Neural crest cell (in vitro differentiated cells): Measurements from ENCODE around the gene ARPIN. TPM values are rescaled to one million over a fixed set of nuclear protein-coding genes. Genes with fewer than 3 reads are reported as not detected.
"Not testable (repeated sequence)": the region's sequence is repeated elsewhere in the genome, so short reads cannot be mapped to it uniquely, and the experiment has no call there.

Experiments used
- DNase-seq: peaks from one replicate; pipeline ENCODE4 v3.0.0; 2021; ENCODE audit warnings: low read depth, mixed read lengths, low spot score
- H3K27ac Mint-ChIP-seq: one replicate; pipeline ENCODE4 v1.8.0; 2021; ENCODE audit warnings: mild to moderate bottlenecking, mixed read lengths; ENCODE audit not compliant: unreplicated experiment
- H3K27me3 Mint-ChIP-seq: 2 replicates; pipeline ENCODE4 v1.8.0; 2021; ENCODE audit warnings: low read depth, mild to moderate bottlenecking, mixed read lengths
- H3K36me3 Mint-ChIP-seq: 2 replicates; pipeline ENCODE4 v1.8.0; 2021; ENCODE audit warnings: low read depth, mild to moderate bottlenecking, mixed read lengths
- H3K4me1 Mint-ChIP-seq: 2 replicates; pipeline ENCODE4 v1.8.0; 2021; ENCODE audit warnings: mixed read lengths
- H3K4me3 Mint-ChIP-seq: one replicate; pipeline ENCODE4 v1.8.0; 2021; ENCODE audit warnings: mild to moderate bottlenecking, mixed read lengths
- H3K9me3 Mint-ChIP-seq: 2 replicates; pipeline ENCODE4 v1.8.0; 2021; ENCODE audit warnings: mixed read lengths
- total RNA-seq: library from RNA; stranded (reverse); gene quantifications from 2 replicates; pipeline ENCODE4 v1.2.1, GENCODE V29; 2021
- TF ChIP-seq, protein P1 (sequence below): fragments of 200-600 bp; sonication (generic); conservative IDR thresholded peaks from 2 replicates; pipeline ENCODE4 v1.5.0; 2021; ENCODE audit warnings: antibody characterized with exemption, mild to moderate bottlenecking

Gene ARPIN
- total RNA-seq, 1 donor from 2014 or later: 26.0 TPM

DNA sequence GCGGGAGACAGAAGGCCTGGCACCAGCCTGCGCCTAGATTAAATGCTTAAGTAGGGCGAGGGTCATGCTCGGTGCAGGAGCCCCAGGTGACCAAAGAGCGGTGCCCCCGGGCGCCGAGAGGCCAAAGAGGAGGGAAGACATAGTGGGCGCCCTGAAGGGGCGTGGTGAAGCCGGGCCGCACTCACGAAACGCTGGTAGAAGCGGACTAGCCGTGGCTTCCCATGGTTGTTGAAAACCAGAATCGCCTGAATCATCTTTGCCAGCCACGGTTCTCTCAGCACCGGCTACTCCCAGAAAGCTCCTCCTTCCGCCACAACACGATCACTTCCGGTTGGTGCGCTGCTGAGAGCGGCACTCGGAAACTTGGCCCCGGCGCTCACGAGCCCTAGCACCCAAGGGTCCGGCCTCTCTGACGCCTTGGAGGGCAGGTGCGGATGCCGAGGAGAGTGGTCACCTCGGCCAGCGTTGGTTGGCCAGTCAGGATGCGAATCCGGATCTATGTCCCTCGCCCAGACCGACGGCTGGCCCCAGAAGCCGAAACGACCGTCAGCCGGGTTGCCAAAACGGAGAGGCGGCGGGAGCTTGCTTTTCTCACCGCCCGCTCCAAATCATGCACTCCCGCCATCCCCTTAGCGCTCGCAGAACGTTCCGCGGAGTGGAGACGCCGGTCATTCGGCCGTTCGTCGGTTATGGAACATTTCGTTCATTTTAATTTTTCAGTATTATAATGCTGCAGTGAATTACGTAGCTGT, 18.9 kb downstream of the ARPIN start, which contains the start of gene AP3S2:
TSS of gene AP3S2 (minus strand) at position 299 of the 752 bp plus-strand sequence. CDS start at position 254, 45 bp downstream.
- H3K36me3 Mint-ChIP-seq: no peaks in the 10 kb centered on the region
- H3K9me3 Mint-ChIP-seq: no peaks in the 10 kb centered on the region
- DNase-seq: peak; percentile 84
- TF ChIP-seq, protein P1, sequence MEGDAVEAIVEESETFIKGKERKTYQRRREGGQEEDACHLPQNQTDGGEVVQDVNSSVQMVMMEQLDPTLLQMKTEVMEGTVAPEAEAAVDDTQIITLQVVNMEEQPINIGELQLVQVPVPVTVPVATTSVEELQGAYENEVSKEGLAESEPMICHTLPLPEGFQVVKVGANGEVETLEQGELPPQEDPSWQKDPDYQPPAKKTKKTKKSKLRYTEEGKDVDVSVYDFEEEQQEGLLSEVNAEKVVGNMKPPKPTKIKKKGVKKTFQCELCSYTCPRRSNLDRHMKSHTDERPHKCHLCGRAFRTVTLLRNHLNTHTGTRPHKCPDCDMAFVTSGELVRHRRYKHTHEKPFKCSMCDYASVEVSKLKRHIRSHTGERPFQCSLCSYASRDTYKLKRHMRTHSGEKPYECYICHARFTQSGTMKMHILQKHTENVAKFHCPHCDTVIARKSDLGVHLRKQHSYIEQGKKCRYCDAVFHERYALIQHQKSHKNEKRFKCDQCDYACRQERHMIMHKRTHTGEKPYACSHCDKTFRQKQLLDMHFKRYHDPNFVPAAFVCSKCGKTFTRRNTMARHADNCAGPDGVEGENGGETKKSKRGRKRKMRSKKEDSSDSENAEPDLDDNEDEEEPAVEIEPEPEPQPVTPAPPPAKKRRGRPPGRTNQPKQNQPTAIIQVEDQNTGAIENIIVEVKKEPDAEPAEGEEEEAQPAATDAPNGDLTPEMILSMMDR: no peak
- peaks cover 26% of the 10 kb centered on the region for H3K4me1 Mint-ChIP-seq
- no peaks in the 10 kb centered on the region for H3K27me3 Mint-ChIP-seq
- H3K4me3 Mint-ChIP-seq: peak within 1 kb of the TSS; percentile 95
- H3K27ac Mint-ChIP-seq: peak within 1 kb of the TSS; percentile 97

DNA sequence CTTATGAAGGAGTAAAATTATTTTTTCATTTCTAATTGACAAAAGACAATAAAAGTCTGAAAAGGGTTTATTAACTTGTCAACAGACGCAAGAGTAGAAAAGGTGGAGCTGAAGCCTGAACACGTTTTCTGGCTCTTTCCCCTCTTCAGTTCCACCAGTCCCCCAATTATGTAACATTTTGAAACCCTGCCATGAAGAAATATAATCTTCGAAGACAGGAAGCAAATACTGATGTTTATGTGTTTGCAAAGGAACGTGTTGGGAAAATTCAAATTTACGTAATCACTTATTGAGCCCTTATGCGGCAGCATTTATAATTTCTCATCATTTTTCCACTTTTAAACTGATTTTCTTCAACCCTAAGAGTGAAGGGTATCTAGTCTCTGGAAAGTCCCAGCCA, 19.7 kb downstream of the ARPIN start:
- no peaks in the 10 kb centered on the region for H3K27me3 Mint-ChIP-seq
- H3K4me1 Mint-ChIP-seq: peaks cover 26% of the 10 kb centered on the region
- peak overlapping the region; percentile 95 for H3K4me3 Mint-ChIP-seq
- H3K9me3 Mint-ChIP-seq: no peaks in the 10 kb centered on the region
- no peaks in the 10 kb centered on the region for H3K36me3 Mint-ChIP-seq
- no peak for DNase-seq
- TF ChIP-seq, protein P1: no peak
- H3K27ac Mint-ChIP-seq: no peak overlapping the region

DNA sequence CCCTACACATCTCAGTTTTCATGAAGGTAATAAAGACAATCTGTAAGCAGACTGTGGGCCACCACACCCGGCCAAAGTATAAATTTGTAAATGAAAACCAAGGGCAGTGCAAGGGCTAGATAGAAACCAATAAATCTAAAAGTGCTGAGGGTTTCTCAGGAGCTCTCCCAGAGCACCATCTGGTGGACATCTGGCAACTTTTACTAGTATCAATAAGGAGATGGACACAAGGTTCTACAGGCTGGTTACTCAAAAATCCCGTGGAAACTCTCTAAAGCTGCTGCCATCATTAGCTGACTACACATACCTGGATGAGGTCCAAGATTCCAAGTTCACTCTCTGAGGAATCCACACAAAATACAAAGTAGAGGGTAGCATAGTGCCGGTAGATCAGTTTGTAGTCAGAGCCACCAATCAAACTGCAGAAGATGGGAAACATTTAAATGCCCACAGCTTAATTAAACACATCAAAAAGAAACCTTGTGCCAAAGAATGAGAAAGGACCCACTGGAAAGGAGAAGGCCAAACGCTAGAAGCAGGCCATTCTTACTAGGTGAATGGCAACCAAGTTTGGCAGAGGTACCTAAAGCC, 24.4 kb downstream of the ARPIN start:
- no peaks in the 10 kb centered on the region for H3K9me3 Mint-ChIP-seq
- H3K36me3 Mint-ChIP-seq: no peaks in the 10 kb centered on the region
- TF ChIP-seq, protein P1: peak; percentile 65
- no peak for DNase-seq
- peak overlapping the region; percentile 69 for H3K4me3 Mint-ChIP-seq
- H3K27ac Mint-ChIP-seq: no peak overlapping the region
- H3K4me1 Mint-ChIP-seq: peaks cover 13% of the 10 kb centered on the region
- H3K27me3 Mint-ChIP-seq: no peaks in the 10 kb centered on the region

DNA sequence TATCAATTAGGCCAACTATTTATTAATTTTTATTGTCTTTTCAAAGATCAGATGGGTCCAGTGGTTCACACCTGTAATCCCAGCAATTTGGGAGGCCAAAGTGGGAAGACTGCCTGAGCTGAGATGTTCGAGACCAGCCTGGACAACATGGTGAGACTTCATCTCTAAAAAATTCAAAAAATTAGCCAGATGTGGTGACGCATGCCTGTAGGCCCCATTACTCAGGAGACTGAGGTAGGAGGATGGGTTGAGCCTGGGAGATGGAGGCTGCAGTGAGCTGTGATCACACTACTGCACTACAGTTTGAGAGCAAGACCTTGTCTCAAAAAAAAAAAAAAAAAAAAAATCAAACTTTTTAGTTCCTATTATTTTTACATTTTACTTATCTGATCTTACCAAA, 27.1 kb downstream of the ARPIN start:
- Mint-ChIP-seq H3K27ac (no peak overlapping the region), H3K4me3 (no peak overlapping the region), H3K36me3 (no peaks in the 10 kb centered on the region), H3K4me1 (no peaks in the 10 kb centered on the region), H3K9me3 (no peaks in the 10 kb centered on the region), H3K27me3 (no peaks in the 10 kb centered on the region)
- TF ChIP-seq, protein P1: no peak
- DNase-seq: no peak

DNA sequence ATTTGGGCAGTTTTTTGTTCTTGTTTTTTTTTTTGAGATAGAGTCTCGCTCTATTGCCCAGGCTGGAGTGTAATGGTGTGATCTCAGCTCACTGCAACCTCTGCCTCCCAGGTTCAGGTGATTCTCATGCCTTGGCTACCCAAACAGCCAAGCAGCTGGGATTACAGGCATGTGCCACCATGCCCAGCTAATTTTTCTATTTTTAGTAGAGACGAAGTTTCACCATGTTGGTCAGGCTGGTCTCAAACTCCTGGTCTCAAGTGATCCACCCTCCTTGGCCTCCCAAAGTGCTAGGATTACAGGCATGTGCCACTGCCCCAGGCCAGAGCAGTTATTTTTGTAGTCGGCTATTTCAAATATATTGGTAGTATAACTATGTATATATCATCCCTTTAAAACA, 27.6 kb downstream of the ARPIN start:
- not testable (repeated sequence) for H3K4me1 Mint-ChIP-seq, H3K27ac Mint-ChIP-seq, DNase-seq, H3K36me3 Mint-ChIP-seq, H3K4me3 Mint-ChIP-seq, H3K27me3 Mint-ChIP-seq, H3K9me3 Mint-ChIP-seq

DNA sequence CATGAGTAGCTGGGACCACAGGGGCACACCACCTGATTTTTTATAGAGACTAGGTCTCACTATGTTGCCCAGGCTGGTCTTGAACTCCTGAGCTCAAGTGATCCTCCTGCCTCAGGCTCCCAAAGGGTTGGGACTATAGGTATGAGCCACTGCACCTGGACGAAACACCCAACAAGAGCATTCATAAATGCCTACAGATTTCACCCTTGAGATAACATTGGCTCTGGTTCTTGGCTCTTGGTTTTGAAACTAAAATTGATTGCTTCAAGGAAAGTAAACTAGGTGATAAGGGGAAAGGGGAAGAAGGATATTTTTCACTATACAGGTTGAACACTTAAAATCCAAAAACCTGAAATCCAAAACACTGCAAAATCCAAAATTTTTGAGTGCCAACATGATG, 29.2 kb downstream of the ARPIN start:
- no peaks in the 10 kb centered on the region for H3K27me3 Mint-ChIP-seq

More for the DNA sequence above, 29.2 kb downstream of the ARPIN start:
- DNase-seq: no peak
- H3K4me1 Mint-ChIP-seq: no peaks in the 10 kb centered on the region
- H3K36me3 Mint-ChIP-seq: no peaks in the 10 kb centered on the region
- TF ChIP-seq, protein P1: no peak
- no peaks in the 10 kb centered on the region for H3K9me3 Mint-ChIP-seq
- no peak overlapping the region for H3K27ac Mint-ChIP-seq
- H3K4me3 Mint-ChIP-seq: no peak overlapping the region
